ENCODE results near the gene LRP1B. TPM values are rescaled to one million over a fixed set of nuclear protein-coding genes. Genes with fewer than 3 reads are reported as not detected.

The LRP1B gene
- total and polyA plus RNA-seq, 2 of the 8 experiments (the other 6 are each of a cell fraction or from before 2014, with no cell fraction given), result 0.03 TPM; not detected in 1

DNA sequence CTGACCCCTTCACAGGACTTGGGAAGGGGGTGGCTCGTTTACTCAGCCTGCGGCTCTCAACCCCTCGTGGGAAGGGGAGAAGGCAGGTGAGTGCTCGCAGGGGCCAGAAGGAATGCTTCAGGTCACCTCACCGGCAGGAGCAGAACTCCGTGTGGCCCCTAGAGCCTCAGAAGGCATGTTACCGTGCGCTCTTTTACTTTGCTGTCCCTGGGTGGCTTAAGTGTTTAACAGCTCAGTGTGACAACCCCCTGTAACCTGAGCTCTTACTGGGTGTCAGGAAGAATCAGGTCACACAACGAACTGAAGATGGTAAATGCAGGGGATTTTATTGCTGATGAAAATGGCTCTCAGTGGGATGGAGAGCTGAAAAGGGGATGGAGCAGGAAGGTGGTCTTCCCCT, 1235.4 kb downstream of the LRP1B start:
- no peaks in the 10 kb centered on the region for H3K79me1 ChIP-seq (ENCODE audit: low read depth, low read length)
- H3K27me3 ChIP-seq (replicated peaks in 1 of 4; ENCODE audit: control insufficient read depth in 3 of 4, extremely low read depth in 1 of 4, insufficient read depth in 3 of 4, low read length in 3 of 4), result no peaks in the 10 kb centered on the region
- no peaks in the 10 kb centered on the region for H3K79me2 ChIP-seq (ENCODE audit: control insufficient read depth in 1 of 2, insufficient read depth in 2 of 2, low read length in 2 of 2)
- H2BK15ac ChIP-seq (ENCODE audit: low read length), result no peak overlapping the region
- POLR2A ChIA-PET (ENCODE audit: partially characterized antibody), result interaction anchor here (1.0 kb wide), 1 partner anchor 9 kb away, joined by 3 read pairs; no protein-coding TSS in a partner anchor
- peak overlapping the region; percentile 47 for H2BK120ac ChIP-seq (replicated peaks; ENCODE audit: low read depth, low read length)
- no peak overlapping the region for H3K9ac ChIP-seq (replicated peaks in 1 of 4; ENCODE audit: extremely low read depth in 1 of 4, low read depth in 3 of 4, low read length in 3 of 4)
- no peaks in the 10 kb centered on the region for H3K9me3 ChIP-seq (ENCODE audit: insufficient read depth in 2 of 2, low read depth in 1 of 2, low read length in 1 of 2)
- no peaks in the 10 kb centered on the region for H4K20me1 ChIP-seq (replicated peaks in 1 of 2; ENCODE audit: control insufficient read depth in 1 of 2, insufficient read depth in 2 of 2, low read length in 2 of 2)
- no peak overlapping the region for H4K91ac ChIP-seq (replicated peaks; ENCODE audit: insufficient read length, low read length)
- H3K36me3 ChIP-seq (ENCODE audit: control insufficient read depth in 2 of 4, insufficient read depth in 4 of 4, low read length in 3 of 4), result no peaks in the 10 kb centered on the region
- no peak overlapping the region for H4K5ac ChIP-seq (ENCODE audit: insufficient read length, low read depth, low read length)
- no peak overlapping the region; the same call in 1 of the 2 replicates for H3K18ac ChIP-seq (ENCODE audit: extremely low read depth, low read length)
- CTCF ChIA-PET (ENCODE audit: partially characterized antibody), result interaction anchor here (1.2 to 1.4 kb wide), 2 partner anchors 15 to 31 kb away, joined by 4 to 5 read pairs; no protein-coding TSS in a partner anchor
- no peak overlapping the region for H3K4ac ChIP-seq (replicated peaks; ENCODE audit: insufficient read length, low read depth, low read length)
- peak overlapping the region; percentile 23 to 50; a peak in 3 of 4 replicates for H3K4me2 ChIP-seq (ENCODE audit: insufficient read depth in 1 of 2, low read depth in 2 of 2, low read length in 2 of 2)
- H3K4me3 ChIP-seq (ENCODE audit: extremely low read depth in 1 of 4, insufficient read depth in 2 of 4, low read depth in 3 of 4, low read length in 4 of 4), result peak overlapping the region in 1 of 4 experiments; percentile 35; a peak in 1 of 8 replicates
- H3K56ac ChIP-seq (replicated peaks; ENCODE audit: insufficient read length, low read depth, low read length), result no peak overlapping the region
- FAIRE-seq, result no peak
- H2AK5ac ChIP-seq (ENCODE audit: low read depth, low read length), result no peak overlapping the region
- 69% methylated on average over 9 of the region's 9 CpGs; no CpG with 5 or more reads in 1 of the 2 experiments for WGBS, 2 experiments (ENCODE audit: extremely low coverage in 1 of 2, insufficient coverage in 1 of 2, insufficient read length in 1 of 2, insufficient replicate concordance in 2 of 2, low coverage in 1 of 2, low lambda C conversion rate in 2 of 2, missing lambda C conversion rate in 1 of 2)
- H3K23ac ChIP-seq (ENCODE audit: insufficient read length), result no peak overlapping the region
- peaks cover 2 to 6% (median 3%) of the 10 kb centered on the region in 4 experiments; a peak in 4 of 7 replicates for H3K4me1 ChIP-seq (replicated peaks in 1 of 4; ENCODE audit: control insufficient read depth in 3 of 4, insufficient read depth in 4 of 4, low read length in 3 of 4)
- no peak overlapping the region for H3K27ac ChIP-seq (ENCODE audit: low read depth, low read length)
- H2BK20ac ChIP-seq (ENCODE audit: low read length), result no peak overlapping the region; the same call in 1 of the 2 replicates
- no peak overlapping the region for H3K14ac ChIP-seq (ENCODE audit: insufficient read length)
- peak overlapping the region; percentile 46; the same call in 1 of the 2 replicates for H2BK5ac ChIP-seq (ENCODE audit: low read depth, low read length)
- H2AFZ ChIP-seq (ENCODE audit: low read length), result peak overlapping the region; percentile 96
- no peak for TF ChIP-seq RXRA (IDR thresholded peaks at IDR 0.05; ENCODE audit: insufficient read depth, low read depth, low read length)
- TF ChIP-seq ASH2L (IDR thresholded peaks at IDR 0.05; ENCODE audit: low read length), result peak; percentile 43
- no peak for DNase-seq (ENCODE audit: low read depth in 1 of 2, low spot score in 2 of 2)
- no peaks in the 10 kb centered on the region for H3K23me2 ChIP-seq (ENCODE audit: low read depth, low read length)
- no peak overlapping the region for H4K8ac ChIP-seq (ENCODE audit: extremely low read depth, insufficient read depth, low read length)
- no peak overlapping the region for H2BK12ac ChIP-seq (ENCODE audit: low read depth, low read length)

Data from H1 (cell line).